GM23338 (cell line): Measurements from ENCODE around the gene IVL. TPM values are rescaled to one million over a fixed set of nuclear protein-coding genes. Genes with fewer than 3 reads are reported as not detected.

Experiments
- ATAC-seq: fragments of 200-7000 bp; cut with Tn5 transposase; 3 replicates; pipeline ENCODE4 v1.9.1; 2020
- DNase-seq: peaks from one replicate; pipeline ENCODE4 v3.0.0-alpha.2; 2015; ENCODE audit warnings: low spot score
- H2AFZ ChIP-seq: fragments of 200-600 bp; sonication (generic); 2 replicates; pipeline ENCODE4 v1.8.0; 2016; ENCODE audit warnings: antibody characterized with exemption, mild to moderate bottlenecking, moderate library complexity
- H3F3A ChIP-seq: fragments of 200-600 bp; sonication (generic); replicated peaks from 2 replicates; pipeline ENCODE4 v1.8.0; 2017; ENCODE audit warnings: antibody characterized with exemption, mixed run types, low read depth
- H3K27ac ChIP-seq: fragments of 200-600 bp; sonication (generic); 2 replicates; pipeline ENCODE4 v1.6.1; 2016; ENCODE audit warnings: low read depth
- H3K27me3 ChIP-seq: fragments of 200-600 bp; sonication (generic); 2 replicates; pipeline ENCODE4 v1.8.0; 2016; ENCODE audit warnings: mild to moderate bottlenecking, mixed run types, moderate library complexity; ENCODE audit not compliant: insufficient read depth
- H3K36me3 ChIP-seq: fragments of 200-600 bp; sonication (generic); 2 replicates; pipeline ENCODE4 v1.8.0; 2016; ENCODE audit warnings: mild to moderate bottlenecking; ENCODE audit not compliant: insufficient read depth
- H3K4me1 ChIP-seq: fragments of 200-600 bp; sonication (generic); 2 replicates; pipeline ENCODE4 v1.8.0; 2016; ENCODE audit warnings: mild to moderate bottlenecking, moderate library complexity; ENCODE audit not compliant: insufficient read depth
- H3K4me2 ChIP-seq: fragments of 200-600 bp; sonication (generic); 2 replicates; pipeline ENCODE4 v1.7.1; 2017; ENCODE audit warnings: mixed run types
- H3K4me3 ChIP-seq: fragments of 200-600 bp; sonication (generic); 2 replicates; pipeline ENCODE4 v1.6.1; 2016; ENCODE audit warnings: mixed run types
- H3K79me2 ChIP-seq: fragments of 200-600 bp; sonication (generic); replicated peaks from 2 replicates; pipeline ENCODE4 v1.8.0; 2017; ENCODE audit warnings: mild to moderate bottlenecking; ENCODE audit not compliant: insufficient read depth
- H3K9me2 ChIP-seq: fragments of 200-600 bp; sonication (generic); 2 replicates; pipeline ENCODE4 v1.8.0; 2017; ENCODE audit not compliant: insufficient read depth
- H4K20me1 ChIP-seq: fragments of 200-600 bp; sonication (generic); replicated peaks from 2 replicates; pipeline ENCODE4 v1.8.0; 2017; ENCODE audit warnings: mild to moderate bottlenecking; ENCODE audit not compliant: insufficient read depth
- H3K27ac Mint-ChIP-seq: 2 replicates; pipeline ENCODE4 v1.8.0; 2020; ENCODE audit warnings: inconsistent platforms, mild to moderate bottlenecking, moderate library complexity, mixed read lengths
- H3K27me3 Mint-ChIP-seq: 3 replicates; pipeline ENCODE4 v1.8.0; 2022; ENCODE audit warnings: low read depth, mild to moderate bottlenecking, moderate library complexity, mixed read lengths, inconsistent platforms; ENCODE audit not compliant: insufficient read depth, poor library complexity
- H3K36me3 Mint-ChIP-seq: 3 replicates; pipeline ENCODE4 v1.8.0; 2021; ENCODE audit warnings: low read depth, mild to moderate bottlenecking, inconsistent platforms, moderate library complexity, mixed read lengths
- H3K4me1 Mint-ChIP-seq: 3 replicates; pipeline ENCODE4 v1.8.0; 2020; ENCODE audit warnings: mild to moderate bottlenecking, inconsistent platforms, mixed read lengths
- H3K4me3 Mint-ChIP-seq: 3 replicates; pipeline ENCODE4 v1.8.0; 2021; ENCODE audit warnings: moderate library complexity, mild to moderate bottlenecking, inconsistent platforms, mixed read lengths
- H3K9me3 Mint-ChIP-seq: 3 replicates; pipeline ENCODE4 v1.8.0; 2020; ENCODE audit warnings: moderate library complexity, mild to moderate bottlenecking, inconsistent platforms, mixed read lengths
- CREB1 ChIP-seq: fragments of 250-450 bp; sonication (Bioruptor Pico); IDR thresholded peaks from 2 replicates; pipeline ENCODE4 v1.5.0; 2020; ENCODE audit warnings: low read depth, mild to moderate bottlenecking, moderate library complexity
- EZH2 ChIP-seq: fragments of 200-600 bp; sonication (generic); IDR thresholded peaks from one replicate; pipeline ENCODE4 v1.8.0; 2017; ENCODE audit warnings: antibody characterized with exemption, mild to moderate bottlenecking, low read depth; ENCODE audit not compliant: unreplicated experiment
- EZH2phosphoT487 ChIP-seq: fragments of 200-600 bp; sonication (generic); IDR thresholded peaks from one replicate; pipeline ENCODE4 v1.8.1; 2018; ENCODE audit warnings: antibody characterized with exemption; ENCODE audit not compliant: unreplicated experiment
- JUNB ChIP-seq: IDR thresholded peaks from one replicate; pipeline ENCODE4 v1.6.1; 2016; ENCODE audit warnings: antibody characterized with exemption; ENCODE audit not compliant: unreplicated experiment
- NANOG ChIP-seq: IDR thresholded peaks from 2 replicates; pipeline ENCODE4 v1.6.1; 2016; ENCODE audit warnings: antibody characterized with exemption, borderline replicate concordance
- POLR2AphosphoS5 ChIP-seq: IDR thresholded peaks from 2 replicates; pipeline ENCODE4 v1.6.1; 2016; ENCODE audit warnings: antibody characterized with exemption, low read depth
- STAT1 ChIP-seq: IDR thresholded peaks from one replicate; pipeline ENCODE4 v1.6.1; 2016; ENCODE audit warnings: antibody characterized with exemption; ENCODE audit not compliant: unreplicated experiment
- ZNF114 ChIP-seq: fragments of 250-450 bp; sonication (Bioruptor Pico); IDR thresholded peaks from 2 replicates; pipeline ENCODE4 v1.5.0; 2020; ENCODE audit warnings: mild to moderate bottlenecking, moderate library complexity
- ZNF331 ChIP-seq: fragments of 250-450 bp; sonication (Bioruptor Pico); IDR thresholded peaks from 2 replicates; pipeline ENCODE4 v1.5.0; 2020; ENCODE audit warnings: low read depth, mild to moderate bottlenecking, moderate library complexity
- polyA plus RNA-seq: library from polyadenylated mRNA; unstranded; fragments of >200 nt; fragmentation: Nextera tagmentation; extraction: Ambion mirVana; gene quantifications from 2 replicates; pipeline ENCODE4 v1.2.1, GENCODE V29; 2016
- total RNA-seq: library from RNA; depleted of rRNA; stranded (reverse); fragments of >200 nt; shearing (Covaris generic); gene quantifications from 2 replicates; pipeline ENCODE4 v1.2.3, GENCODE V29; 2014
- TF ChIP-seq, protein P1 (sequence below): IDR thresholded peaks from 2 replicates; pipeline ENCODE4 v1.6.1; 2016; ENCODE audit warnings: antibody characterized with exemption
- TF ChIP-seq, protein P2 (sequence below): IDR thresholded peaks from one replicate; pipeline ENCODE4 v1.6.1; 2018; ENCODE audit warnings: antibody characterized with exemption; ENCODE audit not compliant: unreplicated experiment
- TF ChIP-seq, protein P3 (sequence below), 2 experiments: fragments of 200-600 bp in 1 of 2; sonication (generic) in 1 of 2; conservative IDR thresholded peaks; 2 replicates each; pipeline versions ENCODE4 v1.5.1 to v1.6.1; 2016 to 2017; ENCODE audit warnings: antibody characterized with exemption in 2 of 2, low read depth in 2 of 2, mild to moderate bottlenecking in 2 of 2, moderate library complexity in 1 of 2

IVL gene
- total and polyA plus RNA-seq, 2 experiments from 2014 or later = not detected

DNA sequence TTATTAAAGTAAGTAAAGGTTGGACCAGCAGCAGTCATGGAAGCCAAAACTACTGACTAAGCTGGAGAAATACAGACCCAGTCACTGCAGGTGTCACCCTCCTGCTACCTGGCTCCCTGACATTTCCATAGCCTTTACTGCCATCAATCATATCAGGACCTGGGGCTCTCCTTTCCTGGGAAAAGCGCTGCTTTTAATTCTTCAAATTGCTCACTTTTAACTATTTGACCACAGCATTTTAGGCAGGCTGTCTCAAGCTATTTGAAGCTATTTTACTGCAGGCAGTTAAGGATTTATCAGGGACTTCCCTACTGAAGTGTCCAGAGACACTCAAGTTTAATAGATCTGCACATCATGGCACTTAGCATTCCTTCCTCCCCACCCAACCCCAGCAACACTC is 4.1 kb downstream of the IVL start:
- H3K27ac Mint-ChIP-seq = no peak overlapping the region
- H3F3A ChIP-seq = no peaks in the 10 kb centered on the region
- no peak overlapping the region for H2AFZ ChIP-seq
- no peak overlapping the region for H3K4me2 ChIP-seq
- H3K27me3 Mint-ChIP-seq = peaks cover 6% of the 10 kb centered on the region
- peaks cover 8% of the 10 kb centered on the region; the same call in 2 of the 3 replicates for H3K9me3 Mint-ChIP-seq
- no peak for DNase-seq
- H3K9me2 ChIP-seq = no peaks in the 10 kb centered on the region
- H3K4me1 Mint-ChIP-seq = no peaks in the 10 kb centered on the region; the same call in 2 of the 3 replicates
- H3K4me3 ChIP-seq = no peak overlapping the region
- H3K4me3 Mint-ChIP-seq = no peak overlapping the region
- no peak overlapping the region for H3K27ac ChIP-seq
- H3K36me3 Mint-ChIP-seq = peaks cover 5% of the 10 kb centered on the region; the same call in 2 of the 3 replicates
- no peaks in the 10 kb centered on the region for H3K79me2 ChIP-seq
- no peaks in the 10 kb centered on the region for H4K20me1 ChIP-seq
- H3K27me3 ChIP-seq = no peaks in the 10 kb centered on the region
- ATAC-seq = no peak
- no peak for TF ChIP-seq JUNB
- TF ChIP-seq, protein P1, sequence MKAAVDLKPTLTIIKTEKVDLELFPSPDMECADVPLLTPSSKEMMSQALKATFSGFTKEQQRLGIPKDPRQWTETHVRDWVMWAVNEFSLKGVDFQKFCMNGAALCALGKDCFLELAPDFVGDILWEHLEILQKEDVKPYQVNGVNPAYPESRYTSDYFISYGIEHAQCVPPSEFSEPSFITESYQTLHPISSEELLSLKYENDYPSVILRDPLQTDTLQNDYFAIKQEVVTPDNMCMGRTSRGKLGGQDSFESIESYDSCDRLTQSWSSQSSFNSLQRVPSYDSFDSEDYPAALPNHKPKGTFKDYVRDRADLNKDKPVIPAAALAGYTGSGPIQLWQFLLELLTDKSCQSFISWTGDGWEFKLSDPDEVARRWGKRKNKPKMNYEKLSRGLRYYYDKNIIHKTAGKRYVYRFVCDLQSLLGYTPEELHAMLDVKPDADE = no peak
- TF ChIP-seq STAT1 = no peak
- TF ChIP-seq, protein P2, sequence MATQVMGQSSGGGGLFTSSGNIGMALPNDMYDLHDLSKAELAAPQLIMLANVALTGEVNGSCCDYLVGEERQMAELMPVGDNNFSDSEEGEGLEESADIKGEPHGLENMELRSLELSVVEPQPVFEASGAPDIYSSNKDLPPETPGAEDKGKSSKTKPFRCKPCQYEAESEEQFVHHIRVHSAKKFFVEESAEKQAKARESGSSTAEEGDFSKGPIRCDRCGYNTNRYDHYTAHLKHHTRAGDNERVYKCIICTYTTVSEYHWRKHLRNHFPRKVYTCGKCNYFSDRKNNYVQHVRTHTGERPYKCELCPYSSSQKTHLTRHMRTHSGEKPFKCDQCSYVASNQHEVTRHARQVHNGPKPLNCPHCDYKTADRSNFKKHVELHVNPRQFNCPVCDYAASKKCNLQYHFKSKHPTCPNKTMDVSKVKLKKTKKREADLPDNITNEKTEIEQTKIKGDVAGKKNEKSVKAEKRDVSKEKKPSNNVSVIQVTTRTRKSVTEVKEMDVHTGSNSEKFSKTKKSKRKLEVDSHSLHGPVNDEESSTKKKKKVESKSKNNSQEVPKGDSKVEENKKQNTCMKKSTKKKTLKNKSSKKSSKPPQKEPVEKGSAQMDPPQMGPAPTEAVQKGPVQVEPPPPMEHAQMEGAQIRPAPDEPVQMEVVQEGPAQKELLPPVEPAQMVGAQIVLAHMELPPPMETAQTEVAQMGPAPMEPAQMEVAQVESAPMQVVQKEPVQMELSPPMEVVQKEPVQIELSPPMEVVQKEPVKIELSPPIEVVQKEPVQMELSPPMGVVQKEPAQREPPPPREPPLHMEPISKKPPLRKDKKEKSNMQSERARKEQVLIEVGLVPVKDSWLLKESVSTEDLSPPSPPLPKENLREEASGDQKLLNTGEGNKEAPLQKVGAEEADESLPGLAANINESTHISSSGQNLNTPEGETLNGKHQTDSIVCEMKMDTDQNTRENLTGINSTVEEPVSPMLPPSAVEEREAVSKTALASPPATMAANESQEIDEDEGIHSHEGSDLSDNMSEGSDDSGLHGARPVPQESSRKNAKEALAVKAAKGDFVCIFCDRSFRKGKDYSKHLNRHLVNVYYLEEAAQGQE = no peak
- TF ChIP-seq EZH2 = no peak
- H3K36me3 ChIP-seq = no peaks in the 10 kb centered on the region
- no peaks in the 10 kb centered on the region for H3K4me1 ChIP-seq

DNA sequence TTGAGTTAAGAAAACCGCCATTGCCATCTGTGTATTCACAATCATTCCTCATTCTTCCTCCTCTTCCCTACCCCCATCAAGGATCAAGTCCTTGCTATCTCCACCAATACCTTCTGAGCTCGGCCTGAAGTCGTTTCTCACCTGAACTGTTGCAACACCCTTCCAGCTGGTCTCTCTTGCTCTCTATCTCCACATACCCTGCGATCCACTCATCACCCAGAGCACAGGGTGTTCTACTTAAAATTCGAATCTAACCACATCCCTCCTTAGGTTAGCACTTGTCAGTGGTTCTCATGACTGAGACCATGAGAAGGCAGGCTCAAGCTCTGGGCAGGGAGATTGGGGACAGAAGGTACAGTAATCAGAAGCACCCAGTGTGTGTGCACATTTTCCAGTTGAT is 4.6 kb downstream of the IVL start:
- DNase-seq = no peak
- peaks cover 5% of the 10 kb centered on the region; the same call in 2 of the 3 replicates for H3K36me3 Mint-ChIP-seq
- TF ChIP-seq STAT1 = no peak
- no peak for TF ChIP-seq ZNF114 (CRISPR knock-in tag)
- no peak for TF ChIP-seq ZNF331
- TF ChIP-seq NANOG = no peak
- TF ChIP-seq CREB1 (CRISPR knock-in tag) = no peak
- TF ChIP-seq POLR2AphosphoS5 = no peak
- TF ChIP-seq, protein P3, sequence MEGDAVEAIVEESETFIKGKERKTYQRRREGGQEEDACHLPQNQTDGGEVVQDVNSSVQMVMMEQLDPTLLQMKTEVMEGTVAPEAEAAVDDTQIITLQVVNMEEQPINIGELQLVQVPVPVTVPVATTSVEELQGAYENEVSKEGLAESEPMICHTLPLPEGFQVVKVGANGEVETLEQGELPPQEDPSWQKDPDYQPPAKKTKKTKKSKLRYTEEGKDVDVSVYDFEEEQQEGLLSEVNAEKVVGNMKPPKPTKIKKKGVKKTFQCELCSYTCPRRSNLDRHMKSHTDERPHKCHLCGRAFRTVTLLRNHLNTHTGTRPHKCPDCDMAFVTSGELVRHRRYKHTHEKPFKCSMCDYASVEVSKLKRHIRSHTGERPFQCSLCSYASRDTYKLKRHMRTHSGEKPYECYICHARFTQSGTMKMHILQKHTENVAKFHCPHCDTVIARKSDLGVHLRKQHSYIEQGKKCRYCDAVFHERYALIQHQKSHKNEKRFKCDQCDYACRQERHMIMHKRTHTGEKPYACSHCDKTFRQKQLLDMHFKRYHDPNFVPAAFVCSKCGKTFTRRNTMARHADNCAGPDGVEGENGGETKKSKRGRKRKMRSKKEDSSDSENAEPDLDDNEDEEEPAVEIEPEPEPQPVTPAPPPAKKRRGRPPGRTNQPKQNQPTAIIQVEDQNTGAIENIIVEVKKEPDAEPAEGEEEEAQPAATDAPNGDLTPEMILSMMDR (conservative IDR thresholded peaks at IDR 0.05; ENCODE audit: low read depth in 2 of 2) = no peak
- TF ChIP-seq EZH2phosphoT487 = no peak
- no peak for TF ChIP-seq JUNB
- TF ChIP-seq, protein P2 = no peak
- TF ChIP-seq, protein P1 = no peak

More for the DNA sequence above, 4.6 kb downstream of the IVL start:
- Histone ChIP-seq H3F3A (no peaks in the 10 kb centered on the region), H3K27me3 (no peaks in the 10 kb centered on the region), H2AFZ (no peak overlapping the region), H3K36me3 (no peaks in the 10 kb centered on the region), H4K20me1 (no peaks in the 10 kb centered on the region), H3K79me2 (no peaks in the 10 kb centered on the region), H3K4me1 (no peaks in the 10 kb centered on the region), H3K27ac (no peak overlapping the region), H3K4me2 (no peak overlapping the region), H3K4me3 (no peak overlapping the region), H3K9me2 (no peaks in the 10 kb centered on the region)
- no peak overlapping the region for H3K27ac Mint-ChIP-seq
- no peak overlapping the region for H3K4me3 Mint-ChIP-seq
- ATAC-seq = no peak
- peaks cover 6% of the 10 kb centered on the region for H3K27me3 Mint-ChIP-seq
- H3K9me3 Mint-ChIP-seq = peaks cover 8% of the 10 kb centered on the region; the same call in 2 of the 3 replicates
- peaks cover under 1% of the 10 kb centered on the region; the same call in 2 of the 3 replicates for H3K4me1 Mint-ChIP-seq
